HG02610 (cell line): ENCODE results near the gene DDN.
A peak's percentile ranks its signal among the peaks of the same experiment; 100 is the strongest.

ENCODE experiments used
- ATAC-seq: cut with Tn5 transposase; IDR thresholded peaks from one replicate; pipeline ENCODE4 v1.9.1; 2021; ENCODE audit warnings: mild to moderate bottlenecking, moderate library complexity; ENCODE audit not compliant: unreplicated experiment

Gene DDN

DNA sequence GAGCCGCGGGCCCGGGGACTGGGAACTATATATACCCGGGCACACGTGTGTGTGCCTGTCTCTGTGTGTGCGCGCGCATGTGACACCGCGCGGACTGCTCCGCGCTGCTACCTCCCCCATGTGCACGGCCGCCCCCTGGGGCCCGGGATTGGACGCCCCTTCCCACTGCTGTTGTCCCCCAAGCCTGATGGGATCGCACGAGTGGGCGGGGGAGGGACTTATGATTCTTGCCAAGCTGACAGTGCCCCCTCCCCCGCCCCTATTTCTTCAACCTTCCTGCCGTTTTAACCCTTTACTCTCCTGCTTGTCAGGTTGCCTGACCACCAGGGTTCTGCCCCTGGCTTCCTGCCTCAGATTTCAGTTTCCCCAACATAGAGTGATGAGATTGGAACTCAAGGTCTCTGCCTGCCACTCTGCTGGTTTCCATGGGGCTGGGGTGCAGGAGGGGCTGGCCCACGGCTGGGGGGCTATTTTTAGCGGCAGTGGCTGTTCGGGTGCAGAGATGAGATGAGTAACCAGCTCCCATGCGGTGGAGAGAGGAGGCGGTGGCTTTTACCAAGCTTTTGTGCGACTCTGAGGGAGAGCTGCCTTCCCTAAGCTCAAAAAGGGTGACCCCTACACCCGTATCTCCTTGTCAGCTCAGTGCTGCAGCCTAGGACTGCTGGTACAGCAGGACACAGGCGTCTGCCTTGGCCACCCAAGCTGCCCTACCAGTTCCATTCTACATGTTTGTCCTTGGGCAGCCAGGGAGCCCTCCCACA, at the start of gene DDN:
Gene DDN, minus strand, starts transcription at position 5 of the 761 bp plus-strand sequence. CDS start 88 bp downstream, outside the sequence.
- ATAC-seq, result peak; percentile 29

DNA sequence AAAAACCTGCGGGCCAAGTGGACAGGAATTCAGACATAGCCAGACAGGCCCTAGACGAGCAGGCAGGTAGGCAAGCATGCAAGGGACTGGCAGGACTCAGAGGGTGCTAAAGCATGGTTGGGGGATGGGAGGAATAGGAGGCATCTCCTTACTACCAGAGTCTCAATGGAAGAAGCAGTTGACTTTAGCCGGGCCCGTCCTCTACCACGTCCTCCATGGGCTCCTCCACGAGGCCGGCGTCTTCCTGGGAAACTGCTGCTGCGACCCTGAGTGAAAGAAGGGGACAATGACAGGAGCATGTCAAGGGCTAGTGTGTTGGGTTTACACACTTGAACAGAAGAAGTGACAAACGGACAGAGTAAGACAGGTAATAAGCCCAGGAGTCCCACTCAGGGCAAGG, 49.8 kb upstream of the DDN start:
- no peak for ATAC-seq

DNA sequence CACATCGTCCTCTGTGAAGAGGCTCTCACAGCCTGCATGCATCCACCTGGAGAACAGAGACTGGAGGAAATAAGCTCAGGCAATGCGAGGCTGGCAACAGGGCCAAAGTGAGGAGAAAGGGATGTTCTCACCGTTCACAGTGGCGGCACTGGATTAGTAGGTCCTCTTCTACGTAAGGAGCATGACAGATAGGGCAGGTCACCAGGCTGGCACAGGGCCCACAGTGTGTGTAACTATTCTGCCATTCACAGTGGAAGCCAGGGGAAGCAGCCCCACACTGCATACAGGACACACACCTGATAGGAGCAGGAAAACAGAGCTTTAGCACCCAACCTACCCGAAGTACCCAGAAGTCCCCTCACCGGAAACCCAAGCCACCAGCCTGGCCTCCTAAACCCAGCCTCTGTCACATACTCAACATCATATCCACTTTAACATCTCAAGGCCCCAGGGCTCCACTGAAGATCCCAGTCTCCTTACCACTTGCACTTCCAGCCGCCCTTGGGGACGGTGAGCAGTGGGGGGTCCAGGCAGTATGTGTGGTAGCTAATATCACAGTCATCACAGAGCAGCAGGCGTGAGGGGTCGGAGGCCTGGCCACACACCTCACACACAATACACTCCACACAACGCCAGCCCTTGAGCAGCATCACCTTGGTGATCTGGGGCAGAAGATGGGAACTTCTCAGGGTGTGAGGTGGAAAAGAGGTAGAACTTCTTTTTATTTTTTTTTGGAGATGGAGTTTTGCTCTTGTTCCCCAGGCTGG, 47.1 kb upstream of the DDN start:
- no peak for ATAC-seq

DNA sequence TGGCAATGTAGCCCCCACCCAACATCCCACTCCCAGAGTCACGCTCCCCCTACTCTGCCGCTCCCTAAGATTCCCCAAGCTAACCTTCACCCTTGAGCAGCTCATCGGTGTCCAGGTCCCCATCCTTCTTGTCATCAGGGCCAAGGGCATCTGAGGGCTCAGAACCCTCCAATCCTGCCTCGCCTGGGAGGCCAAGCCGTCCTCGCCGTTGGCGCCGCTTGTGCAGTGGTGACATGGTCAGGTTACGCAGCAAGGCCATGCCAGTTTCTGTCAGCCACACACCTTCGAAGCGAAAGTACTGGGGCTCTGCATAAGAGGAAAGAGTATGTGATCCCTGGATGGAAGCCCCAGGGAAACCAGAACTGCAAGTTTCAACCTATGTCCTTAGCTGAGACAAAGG, 45.5 kb upstream of the DDN start:
- ATAC-seq, result no peak

DNA sequence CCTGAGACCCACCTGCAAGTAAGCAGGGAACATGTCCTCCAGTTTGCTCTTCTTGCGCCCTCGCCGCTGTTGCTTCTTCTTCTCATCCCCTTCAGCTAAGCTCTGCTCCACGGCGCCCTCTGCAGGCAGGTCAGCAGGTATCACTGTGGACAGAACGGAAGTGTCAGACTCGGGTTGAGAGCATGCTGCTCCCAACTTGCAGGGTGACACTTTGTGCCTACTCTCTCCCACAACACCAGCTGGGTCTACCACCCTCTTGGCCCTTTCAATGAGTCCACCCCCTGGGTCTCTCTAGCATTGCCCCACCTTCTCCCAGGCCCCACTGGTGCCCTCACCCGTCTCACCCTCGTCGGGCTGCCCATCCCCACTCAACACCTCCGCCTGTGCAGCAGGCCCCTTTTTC, 44.7 kb upstream of the DDN start:
- ATAC-seq, result no peak

DNA sequence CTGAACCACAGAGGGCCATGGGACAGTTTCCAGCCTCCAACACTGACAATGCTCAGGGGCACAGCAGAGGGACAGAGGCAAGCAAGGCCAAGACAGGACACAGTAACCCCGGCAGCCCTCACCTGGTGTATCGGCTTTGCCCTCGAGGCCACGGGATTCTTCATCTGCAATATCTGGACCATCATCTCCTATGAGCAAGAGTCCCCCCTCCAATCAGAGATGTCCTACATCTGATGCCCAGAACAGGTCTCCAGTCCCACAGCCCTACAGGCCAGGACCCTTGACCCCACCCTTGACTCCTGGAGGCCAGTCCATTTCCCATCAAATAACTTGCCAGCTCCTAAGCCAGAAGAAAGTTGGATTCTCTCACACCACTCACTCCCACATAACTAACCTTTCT, 44.1 kb upstream of the DDN start:
- no peak for ATAC-seq

DNA sequence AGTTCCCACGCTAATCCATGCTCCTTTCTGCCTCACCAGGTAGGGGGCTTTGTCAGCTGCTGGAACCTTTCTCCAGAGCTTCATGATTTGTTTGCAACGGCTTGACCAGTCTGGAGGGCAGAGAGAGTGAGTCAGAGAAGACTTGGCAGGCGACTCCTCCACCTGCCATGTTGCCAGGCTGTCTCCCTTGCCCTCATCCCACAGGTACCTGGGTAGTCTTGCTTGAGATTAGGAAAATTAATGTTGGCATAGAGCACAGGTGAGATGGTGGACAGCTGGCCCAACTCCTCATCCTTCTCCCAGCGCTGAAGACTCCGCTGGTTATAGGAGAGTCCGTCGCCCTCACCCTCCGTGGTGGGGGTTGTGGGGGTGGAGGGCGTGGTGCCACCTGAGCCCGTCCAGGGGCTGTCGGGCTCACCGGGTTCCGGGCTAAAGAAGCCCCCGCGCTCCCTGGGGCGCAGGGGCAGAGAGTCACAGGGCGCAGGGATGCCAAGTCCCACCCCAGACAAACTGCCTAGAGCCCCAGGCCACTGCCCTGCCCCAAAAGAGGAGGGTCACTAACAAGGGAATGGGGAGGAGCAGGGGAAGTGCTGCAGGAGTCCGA, 42.8 kb upstream of the DDN start:
- ATAC-seq, result no peak

DNA sequence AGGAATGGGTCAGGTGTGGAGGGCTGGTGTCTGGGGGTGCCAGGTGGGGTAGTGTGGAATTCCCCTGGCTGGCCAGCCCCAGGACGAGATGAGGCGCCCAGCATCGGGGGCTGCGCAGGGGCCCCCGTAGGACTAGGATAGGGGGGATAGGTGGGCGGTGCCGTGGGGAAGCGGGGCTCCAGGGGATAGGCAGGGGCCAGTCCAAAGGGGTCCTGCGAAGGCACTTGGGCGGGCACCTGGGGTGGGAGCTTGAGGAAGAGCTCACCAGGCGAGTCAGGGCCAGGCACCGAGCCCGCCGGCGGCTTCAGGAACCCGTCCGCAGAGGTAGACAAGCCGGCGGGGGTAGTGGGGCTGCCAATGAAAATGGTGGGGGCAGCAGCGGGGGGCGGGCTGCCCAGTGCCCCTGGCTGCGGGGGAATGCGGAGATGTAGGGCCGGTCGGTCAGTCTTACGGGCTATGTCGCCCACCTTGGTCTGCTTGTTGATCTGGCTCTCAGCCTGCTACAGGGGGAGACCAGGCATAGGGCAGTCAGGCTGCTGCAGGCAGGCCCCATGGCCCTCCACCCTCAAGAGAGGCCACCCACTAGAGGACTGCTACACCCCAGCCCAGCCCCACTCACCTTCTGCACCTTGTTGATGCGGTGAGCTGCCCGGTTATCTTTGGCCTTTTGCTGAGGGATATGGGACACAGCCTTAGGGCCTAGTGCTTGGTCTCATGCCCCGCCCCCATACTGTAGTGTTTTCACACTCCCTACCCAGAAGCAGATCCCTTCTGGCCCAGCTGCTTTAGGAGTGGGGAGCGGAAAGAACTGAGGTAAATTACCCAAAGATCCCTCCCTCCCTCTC, 42.1 kb upstream of the DDN start:
- no peak for ATAC-seq

DNA sequence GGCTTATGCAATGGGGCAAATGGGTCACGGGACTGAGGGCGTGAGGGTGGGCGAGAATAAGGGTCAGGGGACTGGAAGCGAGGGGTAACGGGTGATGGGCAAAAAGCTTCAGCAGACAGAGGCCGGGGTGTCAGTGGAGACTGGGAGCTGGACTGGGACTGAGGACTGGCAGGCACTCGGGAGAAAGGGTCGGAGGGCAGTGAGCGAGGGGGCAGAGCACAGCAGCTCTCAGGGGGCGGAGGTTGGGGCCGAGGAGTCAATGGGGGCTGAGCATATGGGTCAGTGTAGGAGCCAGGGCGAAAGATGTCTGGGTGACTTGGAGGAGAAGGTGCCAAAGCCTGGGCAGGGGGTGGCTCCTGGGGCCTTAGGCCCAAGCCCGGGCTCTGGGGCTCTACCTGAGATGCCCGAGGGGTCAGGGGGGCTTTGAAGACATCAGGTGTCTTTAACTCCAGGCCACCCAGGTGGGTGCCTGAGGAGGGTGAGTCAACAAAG, 41.2 kb upstream of the DDN start:
- no peak for ATAC-seq

DNA sequence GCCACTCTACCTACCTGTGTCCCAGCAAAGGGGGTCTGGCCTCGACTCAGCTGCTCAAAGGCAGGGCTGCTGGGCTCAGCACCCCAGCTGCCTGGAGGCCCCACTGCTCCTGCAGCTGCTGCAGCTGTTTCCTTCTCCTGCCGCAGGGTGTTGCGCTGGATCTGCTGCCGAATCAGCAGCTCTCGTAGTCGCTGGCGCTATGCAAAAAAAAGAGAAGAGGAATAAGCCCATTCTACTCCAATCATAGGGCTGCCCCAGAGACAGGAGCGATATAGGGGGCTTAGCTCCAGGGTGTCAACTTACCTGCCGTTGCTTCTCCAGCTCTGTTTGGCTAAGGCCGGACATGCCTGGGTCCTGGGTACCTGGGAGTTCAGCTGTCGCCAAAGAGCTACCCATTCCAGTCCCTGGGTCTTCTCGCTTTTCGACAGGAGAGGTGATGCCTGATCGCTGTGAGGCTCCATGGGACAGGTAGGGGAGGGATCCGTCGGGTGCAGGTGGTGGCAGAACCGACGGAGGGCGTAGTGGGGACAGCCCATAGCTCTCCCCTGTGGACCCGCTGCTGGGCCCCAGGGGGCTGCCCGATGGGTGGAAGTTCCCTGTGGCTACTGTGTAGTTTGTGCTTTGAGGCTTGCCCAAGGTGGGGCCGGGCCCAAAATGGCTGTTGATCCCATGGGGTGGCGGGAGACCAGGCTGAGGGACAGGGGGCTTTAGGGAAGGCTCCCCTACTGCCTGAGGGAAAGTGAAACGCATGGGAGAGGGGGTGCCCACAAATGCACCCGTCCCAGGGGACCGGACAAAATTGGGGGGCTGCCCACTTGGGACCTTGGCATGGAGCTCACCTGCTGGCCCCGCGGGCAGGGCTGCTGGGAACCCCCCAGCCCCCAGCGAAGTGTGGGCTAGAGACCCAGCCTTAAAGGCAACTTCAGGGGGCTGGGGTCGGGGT, 40.5 kb upstream of the DDN start:
- no peak for ATAC-seq

DNA sequence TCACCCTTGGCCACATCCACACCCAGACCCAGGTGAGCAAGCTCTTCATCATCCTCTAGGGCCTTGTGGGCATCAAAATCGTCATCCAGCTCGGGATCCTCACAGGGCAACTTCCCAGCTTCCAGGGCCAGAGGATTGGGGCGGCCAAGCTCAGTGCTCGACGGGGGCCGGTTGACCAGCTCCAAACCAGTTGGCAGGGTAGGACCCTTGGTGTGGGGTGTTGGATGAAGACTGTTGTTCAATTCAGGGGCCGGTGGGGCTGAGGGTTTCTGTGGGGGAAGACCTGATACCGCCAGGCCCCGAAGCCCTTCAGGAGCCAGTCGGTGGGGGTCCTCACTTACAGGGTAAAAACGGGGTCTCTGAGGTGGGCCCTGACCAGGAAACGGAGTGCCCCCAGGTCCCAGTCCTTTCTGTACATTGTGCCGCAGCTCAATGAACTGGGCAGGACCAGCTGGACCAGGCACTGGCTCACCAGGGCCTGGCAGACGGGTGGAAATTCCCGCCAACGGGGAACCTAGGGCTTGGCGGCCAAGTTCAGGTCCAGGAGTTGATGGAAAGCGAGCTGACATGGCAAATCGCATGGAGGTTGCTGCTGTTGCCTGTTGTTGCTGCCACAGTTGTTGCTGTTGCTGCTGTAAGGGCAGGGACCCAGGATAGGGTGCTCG, 39.2 kb upstream of the DDN start:
- no peak for ATAC-seq

DNA sequence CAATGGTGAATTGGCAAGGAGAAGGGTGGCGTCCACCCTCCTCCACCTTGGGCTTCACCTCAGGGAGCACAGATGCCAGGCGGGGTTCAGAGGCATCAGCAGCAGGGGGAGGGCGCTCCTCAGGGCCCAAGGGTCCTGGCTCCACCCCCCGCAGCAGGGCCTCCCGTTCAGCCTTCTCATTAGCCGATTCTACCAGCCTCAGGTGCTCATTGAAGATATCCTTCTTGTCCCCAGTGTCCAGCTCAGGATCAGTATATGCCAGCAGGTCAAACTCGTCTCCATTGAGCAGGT, 38.7 kb upstream of the DDN start:
- no peak for ATAC-seq

DNA sequence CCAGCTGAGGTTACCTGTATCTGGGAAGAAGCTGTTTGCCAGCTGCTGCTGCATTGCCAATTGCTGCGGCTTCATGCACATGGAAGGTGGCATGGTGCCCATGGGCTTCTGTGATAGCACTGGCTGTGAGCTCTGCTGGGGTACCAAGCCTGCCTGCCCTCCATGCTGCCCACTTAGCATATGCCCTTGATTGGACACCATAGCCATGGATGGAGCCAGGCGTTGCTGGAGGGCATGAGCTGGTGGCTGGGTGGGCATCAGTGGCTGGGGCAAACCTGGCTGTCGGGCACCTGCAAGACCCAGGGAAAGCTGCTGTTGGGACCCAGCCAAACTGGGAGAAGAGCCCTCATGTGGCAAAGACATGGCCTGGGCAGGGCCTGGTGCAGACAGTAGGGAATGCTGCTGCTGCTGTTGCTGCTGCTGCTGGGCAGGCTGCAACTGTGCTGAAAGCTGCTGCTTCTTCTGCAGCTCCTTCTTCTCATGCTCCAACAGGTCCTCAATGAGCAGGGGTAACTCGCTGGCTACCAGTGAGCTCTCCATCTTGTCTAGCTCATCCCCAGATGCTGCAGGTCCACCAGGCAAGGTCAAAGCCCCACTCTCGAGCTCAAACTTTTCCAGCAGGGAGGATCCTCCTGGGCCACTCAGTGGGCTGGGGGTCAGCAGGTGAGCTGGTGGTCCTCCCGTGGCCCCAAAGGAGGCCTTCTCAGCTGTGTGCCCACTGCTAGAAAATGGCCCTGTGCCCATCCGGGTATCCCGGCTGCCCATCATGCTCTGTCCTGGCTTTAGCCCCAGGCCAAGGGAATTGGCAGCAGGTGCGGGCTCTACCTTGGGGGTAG, 38.2 kb upstream of the DDN start:
- no peak for ATAC-seq

DNA sequence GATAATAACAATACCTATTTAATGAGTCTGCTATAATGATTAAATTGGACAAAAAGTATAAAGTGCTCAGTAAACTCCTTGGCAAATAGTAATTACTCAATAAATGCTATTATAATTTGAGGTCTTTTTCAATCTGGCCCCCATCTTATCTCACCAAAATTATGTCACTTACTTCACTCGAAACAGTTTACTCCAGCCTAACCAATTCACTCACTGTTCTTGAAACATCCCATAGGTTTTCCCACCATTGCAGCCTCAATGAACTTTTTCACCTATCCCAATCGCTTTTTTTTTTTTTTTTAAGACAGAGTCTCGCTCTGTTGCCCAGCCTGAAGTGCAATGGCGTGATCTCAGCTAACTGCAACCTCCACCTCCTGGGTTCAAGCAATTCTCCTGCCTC, 36.9 kb upstream of the DDN start:
- ATAC-seq, result no peak

DNA sequence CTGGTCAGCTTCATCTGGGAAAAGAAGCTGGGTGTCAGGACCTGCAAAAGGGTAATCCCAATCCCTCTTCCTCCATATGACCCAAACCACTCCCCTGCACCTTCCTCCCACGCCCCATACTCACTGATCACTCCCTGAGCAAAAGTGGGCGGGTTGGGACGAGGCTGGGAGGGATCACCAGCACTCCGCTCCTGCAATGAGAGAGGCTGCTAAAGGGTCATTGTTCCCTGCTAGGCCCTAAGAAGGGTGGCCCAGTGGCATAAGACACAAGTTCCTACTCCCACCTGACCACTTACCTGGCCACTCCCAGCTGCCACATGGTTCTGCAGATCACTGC, 35.1 kb upstream of the DDN start:
- ATAC-seq, result no peak

DNA sequence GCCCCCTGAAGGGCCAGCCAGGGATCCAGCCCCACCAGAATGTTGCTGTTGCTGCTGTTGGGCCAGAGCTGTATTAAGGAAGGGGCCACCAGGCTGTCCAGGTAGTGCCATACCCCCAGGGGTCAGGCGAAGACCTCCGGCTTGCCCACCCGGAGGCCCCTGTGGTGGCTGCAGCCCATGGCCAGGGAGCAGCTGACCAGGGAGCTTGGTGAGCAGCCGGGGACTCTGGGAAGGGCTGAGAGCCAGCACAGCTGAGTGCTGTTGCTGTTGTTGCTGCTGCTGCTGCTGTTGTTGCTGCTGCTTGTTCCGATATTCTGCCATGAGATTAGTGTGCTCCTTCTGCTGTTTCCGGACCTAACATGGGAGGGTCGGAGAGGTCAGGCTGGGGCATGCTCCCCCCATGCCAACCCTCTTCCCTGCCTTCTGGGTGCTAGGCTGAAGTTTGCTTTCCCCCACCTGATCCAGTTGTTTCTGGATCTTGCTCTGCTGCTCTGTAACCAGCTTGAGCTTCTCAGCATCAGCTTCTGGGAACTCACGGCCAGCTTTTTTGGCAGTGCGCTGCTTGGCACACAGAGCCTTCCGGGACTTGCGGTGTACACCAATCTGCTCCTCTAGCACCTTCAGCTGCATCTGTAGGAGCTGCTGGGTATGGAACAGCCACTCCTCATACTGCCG, 34.6 kb upstream of the DDN start:
- no peak for ATAC-seq

DNA sequence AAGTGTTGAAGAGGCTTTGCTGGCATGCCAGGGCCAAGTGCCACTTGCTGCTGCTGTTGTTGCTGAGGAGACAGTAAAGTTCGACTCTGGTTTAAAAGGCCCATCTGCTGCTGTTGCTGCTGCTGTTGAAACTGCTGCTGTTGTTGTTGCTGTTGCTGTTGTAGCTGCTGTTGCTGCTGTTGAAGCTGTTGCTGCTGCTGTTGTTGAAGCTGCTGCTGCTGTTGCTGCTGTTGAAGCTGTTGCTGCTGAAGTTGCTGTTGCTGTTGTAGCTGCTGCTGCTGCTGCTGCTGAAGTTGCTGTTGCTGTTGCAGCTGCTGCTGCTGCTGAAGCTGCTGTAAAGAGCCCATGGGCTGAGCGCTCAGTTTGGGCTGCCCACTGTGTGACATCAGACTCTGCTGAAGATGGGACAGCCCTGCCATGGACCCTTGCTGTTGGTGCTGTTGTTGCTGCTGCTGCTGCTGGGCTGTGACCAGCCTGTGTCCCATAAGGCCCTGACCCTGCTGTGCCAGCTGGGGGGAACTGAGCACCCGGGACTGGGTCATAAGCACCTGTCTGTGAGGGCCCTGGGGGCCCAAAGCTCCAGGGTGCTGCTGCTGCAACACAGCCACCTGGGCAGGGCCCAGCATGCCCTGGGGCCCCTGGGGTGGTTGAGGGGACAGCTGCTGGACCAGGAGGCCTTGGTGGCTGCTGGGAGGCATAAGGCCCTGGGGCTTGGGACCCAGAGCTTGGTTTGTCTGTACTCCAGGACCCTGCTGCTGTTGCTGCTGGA, 33.7 kb upstream of the DDN start:
- no peak for ATAC-seq

DNA sequence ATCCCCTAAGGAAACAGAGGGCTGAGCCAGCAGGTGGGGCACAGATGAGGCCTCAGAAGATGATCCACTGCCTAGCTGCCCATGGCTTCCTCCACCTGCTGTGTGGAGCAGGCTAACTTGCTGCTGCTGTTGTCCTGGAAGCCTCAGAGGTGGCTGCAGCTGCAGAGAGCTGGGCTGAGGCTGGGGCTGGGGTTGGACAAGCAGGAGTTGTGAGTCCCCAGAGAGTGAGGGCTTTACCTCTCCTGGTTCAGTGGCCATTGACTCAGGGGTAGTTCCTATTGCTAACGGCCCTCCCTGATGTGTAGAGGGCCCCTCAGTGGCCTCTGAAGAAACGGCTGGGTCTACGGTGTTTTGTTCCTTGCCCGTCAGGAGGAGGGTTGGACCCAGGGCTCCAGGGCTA, 33.1 kb upstream of the DDN start:
- ATAC-seq, result no peak
